M059J (cell line): ENCODE measurements around the gene SMARCD1. TPM values are rescaled to one million over a fixed set of nuclear protein-coding genes. Genes with fewer than 3 reads are reported as not detected.
A peak's percentile ranks its signal among the peaks of the same experiment; 100 is the strongest.

Experiments
- DNase-seq: peaks from one replicate; pipeline ENCODE4 v3.0.0-alpha.2; 2012; ENCODE audit warnings: low read depth
- total RNA-seq: library from RNA; depleted of rRNA; stranded (reverse); fragments of >200 nt; shearing (Covaris generic); gene quantifications from 2 replicates; pipeline ENCODE4 v1.2.3, GENCODE V29; 2014

Gene SMARCD1
- total RNA-seq, 1 experiment from 2014 or later: 52.9 TPM

DNA sequence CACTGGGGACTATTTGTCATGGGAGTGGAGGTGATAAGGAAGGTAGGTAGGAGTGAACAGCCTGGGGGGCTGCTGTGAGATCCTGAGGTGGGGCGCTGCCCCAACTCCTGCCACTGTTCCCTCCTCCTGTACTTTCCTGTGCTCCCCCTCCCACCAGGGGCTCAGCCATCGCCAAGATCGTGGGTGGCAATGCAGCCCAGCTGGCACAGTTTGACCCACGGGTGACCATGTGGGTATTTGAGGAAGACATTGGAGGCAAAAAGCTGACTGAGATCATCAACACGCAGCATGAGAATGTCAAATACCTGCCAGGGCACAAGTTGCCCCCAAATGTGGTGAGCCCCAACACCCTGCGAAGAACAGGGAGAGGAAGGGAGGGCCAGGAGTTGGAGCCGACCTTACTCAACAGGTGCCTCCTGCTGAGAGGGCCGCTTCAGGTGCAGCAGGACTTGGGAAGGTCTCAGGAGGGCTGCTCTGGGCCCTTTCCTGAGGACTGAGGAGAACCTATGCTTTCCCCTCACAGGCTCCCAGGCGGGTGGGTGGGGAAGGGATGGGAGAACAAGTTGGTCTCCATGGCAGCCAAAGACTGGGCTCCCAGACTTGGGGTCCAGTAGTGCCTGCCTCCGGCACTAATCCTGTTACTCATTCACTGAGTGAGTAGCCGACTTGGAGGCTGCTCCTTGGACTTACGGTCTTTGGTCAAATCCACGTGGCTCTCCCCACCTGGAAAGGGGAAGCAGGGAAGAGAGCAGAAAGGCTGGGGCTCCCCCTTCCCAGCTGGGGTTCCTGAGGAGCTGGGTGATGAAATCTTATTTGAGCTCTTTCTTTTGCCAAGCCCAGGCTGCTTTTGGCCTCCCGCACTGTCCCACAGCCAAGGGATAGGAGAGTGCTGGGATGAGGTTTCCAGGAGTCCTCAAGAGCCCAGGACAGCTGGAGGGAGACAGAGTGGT, 19.6 kb downstream of the SMARCD1 start:
- no peak for DNase-seq

DNA sequence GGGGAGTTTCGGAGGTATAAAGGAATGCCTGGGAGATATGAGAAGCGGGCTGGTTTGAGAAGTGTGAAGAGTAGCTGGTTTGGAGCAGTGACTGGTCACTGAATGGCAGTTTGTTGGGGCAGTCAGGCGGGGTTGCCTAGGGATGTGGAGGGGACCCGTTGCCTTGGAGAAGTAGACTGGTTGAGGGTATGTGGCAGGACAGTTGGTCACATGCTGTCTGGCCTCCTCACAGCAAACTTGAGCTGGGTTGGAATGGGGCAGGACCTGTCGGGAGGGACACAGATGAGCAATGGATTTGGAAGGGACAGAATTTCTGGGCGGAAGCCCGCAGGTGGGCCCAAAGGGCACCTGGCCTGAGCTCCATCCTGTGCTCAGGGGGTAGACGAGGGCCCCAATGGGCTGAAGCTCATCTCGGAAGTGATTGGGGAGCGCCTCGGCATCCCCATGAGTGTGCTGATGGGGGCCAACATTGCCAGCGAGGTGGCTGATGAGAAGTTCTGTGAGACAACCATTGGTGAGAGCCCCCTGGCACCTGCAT, 20.8 kb downstream of the SMARCD1 start:
- no peak for DNase-seq

DNA sequence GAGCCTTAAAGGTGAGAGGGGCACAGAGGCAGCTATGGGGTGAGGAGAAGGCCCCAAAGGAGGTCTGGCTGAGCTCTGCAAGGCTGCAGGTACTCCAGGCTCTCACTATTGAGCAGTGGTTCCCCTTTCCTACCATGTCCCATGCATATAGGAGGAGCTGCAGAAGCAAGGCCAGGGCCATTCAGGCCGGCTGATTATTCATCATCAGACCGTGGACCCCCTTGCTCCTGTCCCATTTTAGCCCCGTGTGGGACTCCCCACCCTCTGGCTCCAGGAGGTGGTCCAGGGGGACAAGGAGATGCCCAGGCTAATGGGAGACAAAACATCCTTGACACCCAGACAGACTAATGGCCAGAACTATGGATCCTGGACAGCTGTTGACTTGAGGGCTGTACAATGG, 21.8 kb downstream of the SMARCD1 start:
- DNase-seq: no peak

GRCh38 chr12:50107416-50108268, 22.5 kb downstream of the SMARCD1 start:
- DNase-seq: no peak

- DNase-seq: no peak
Measured at GRCh38 chr12:50109319-50109718, 24.2 kb downstream of the SMARCD1 start.

GRCh38 chr12:50110127-50110761, 25.1 kb downstream of the SMARCD1 start:
- DNase-seq: peak; percentile 22

- DNase-seq: peak; percentile 73
Measured at GRCh38 chr12:50110762-50111351, 25.7 kb downstream of the SMARCD1 start.

GRCh38 chr12:50111395-50111692, 26.2 kb downstream of the SMARCD1 start:
- DNase-seq: no peak

DNA sequence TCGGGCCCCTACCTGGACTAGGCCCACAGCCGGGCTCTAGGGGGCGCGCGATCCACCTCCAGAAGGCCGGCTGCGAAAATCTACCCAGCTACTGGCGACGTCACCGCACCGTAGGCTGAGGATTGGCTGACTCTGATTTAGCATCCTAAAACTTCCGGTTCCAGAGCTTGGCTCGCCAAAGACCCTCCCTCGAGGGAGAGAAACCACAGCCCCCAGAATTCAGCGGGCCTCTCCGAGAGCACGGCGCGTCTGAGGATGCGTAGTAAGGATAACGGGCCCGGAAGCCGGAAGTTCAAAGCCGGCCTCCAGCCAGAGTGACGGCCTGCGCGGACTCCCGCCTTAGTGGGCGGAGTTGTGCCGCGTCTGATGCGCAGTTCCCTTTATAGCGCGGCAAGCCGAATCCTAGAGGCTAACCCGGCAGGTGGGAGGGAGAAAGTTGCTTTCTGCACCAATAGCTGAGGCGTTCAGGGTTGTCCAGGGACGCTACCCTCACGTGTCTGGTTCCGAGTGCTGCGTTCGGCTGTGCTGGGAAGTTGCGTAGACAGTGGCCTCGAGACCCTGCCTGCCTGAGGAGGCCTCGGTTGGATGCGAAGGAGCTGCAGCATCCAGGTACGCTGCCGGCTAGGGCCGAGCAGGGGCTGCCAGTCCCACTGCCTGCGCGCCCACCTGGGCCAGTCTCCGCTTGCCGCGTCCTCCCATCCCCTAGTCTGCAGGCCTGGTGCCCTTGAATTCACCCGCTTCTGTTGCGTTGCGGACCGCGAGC, 26.7 kb downstream of the SMARCD1 start, which contains the start of gene COX14:
TSS of gene COX14 (plus strand) at position 544 of the 763 bp plus-strand sequence. CDS start 7,808 bp downstream, outside the sequence.
- DNase-seq: peak; percentile 99

DNA sequence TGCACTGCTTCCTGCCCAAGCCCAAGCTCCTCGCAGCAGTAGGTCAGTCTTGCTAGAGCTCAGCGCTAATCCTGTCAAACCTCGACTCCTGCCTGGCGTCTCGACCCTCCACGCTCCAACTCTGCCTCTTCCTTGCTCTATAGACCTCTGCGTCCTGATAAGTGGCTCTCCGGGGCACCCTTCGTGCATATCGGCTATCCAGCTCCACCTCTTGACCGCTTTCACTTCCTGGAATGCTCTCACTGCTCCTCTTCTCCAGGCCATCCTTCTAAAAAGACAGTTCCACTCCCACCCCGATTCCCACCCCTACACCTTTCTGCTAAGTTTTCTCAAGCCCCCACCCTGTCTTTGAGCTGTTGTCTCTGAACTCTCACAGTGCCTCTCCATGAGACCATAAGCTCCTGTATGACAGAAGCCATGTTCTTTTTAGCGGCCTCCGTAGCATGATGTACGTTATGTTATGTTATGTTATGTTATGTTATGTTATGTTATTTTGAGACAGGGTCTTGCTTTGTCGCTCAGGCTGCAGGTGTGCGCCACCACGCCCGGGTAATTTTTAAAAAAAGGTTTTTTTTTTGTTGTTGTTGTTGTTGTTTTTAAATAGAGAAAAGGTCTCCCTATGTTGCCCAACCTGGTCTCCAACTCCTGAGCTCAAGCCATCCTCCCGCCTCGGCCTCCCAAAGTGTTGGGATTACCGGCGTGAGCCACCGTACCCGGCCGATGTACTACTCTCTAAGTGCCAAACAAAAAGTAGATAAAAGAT, 27.5 kb downstream of the SMARCD1 start:
- peak; percentile 60 for DNase-seq

- DNase-seq: no peak
Measured at GRCh38 chr12:50117057-50117622, 32.0 kb downstream of the SMARCD1 start.

- no peak for DNase-seq
Measured at GRCh38 chr12:50119387-50119786, 34.2 kb downstream of the SMARCD1 start.

DNA sequence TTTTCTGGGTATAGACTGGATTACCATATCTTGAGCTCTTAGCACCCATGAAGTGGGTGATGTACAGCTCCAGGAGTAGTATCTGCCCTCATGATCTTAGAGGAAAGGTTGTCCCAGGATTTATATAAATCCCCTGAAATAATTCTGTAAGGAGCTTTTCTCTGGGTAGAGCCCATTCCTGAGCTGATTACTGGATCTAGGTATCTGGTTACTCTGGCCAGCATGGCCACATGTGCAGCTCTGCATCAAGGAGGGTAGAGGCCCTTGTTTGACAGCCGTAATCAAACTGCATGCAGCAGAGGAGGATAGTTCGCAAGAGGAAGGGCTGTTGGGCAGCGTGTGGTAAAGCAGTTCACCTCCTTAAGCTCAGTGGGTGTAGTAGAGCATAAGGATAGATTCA, 35.4 kb downstream of the SMARCD1 start:
- no peak for DNase-seq

DNA sequence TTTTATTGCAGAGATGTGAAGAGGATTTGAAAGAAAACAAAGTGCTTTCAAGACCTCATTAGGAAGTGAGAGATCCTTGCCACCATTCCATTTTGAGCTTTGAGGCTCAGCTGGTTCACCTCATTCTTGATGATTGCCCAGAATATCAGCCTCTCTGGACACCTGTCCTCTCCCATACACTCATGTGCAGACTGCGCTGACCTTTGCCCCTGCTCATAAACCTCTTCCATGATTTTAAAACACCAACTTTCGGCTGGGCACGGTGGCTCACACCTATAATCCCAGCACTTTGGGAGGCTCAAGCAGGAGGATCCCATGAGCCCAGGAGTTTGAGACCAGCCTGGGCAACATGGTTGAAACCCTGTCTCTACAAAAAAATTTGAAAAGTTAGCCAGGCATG, 35.8 kb downstream of the SMARCD1 start:
- DNase-seq: no peak

- no peak for DNase-seq
Measured at GRCh38 chr12:50121641-50122040, 36.5 kb downstream of the SMARCD1 start.

- DNase-seq: no peak
Measured at GRCh38 chr12:50123203-50123602, 38.1 kb downstream of the SMARCD1 start.

DNA sequence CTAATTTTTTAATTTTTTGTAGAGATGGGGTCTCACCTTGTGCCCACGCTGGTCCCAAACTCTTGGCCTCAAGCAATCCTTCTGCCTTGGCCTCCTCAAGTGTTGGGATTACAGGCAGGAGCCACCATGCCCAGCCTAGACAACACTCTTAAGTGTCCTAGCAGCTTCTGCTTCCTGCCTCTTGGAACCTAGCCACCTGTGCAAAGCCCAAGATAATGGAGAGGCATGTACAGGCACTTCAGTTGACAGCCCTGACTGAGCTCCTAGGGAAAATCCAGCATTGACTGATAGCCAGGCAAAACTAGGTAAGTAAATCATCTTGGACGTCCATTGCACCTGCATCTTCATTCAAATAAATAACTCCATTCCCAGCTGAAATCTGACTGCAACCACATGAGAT, 42.4 kb downstream of the SMARCD1 start:
- DNase-seq: no peak

GRCh38 chr12:50129290-50129689, 44.1 kb downstream of the SMARCD1 start:
- DNase-seq: no peak

- peak; percentile 61 for DNase-seq
Measured at GRCh38 chr12:50132505-50133135, 47.5 kb downstream of the SMARCD1 start.
